Stimulated activated CD8-positive, alpha-beta memory T cell treated with anti-CD3 and anti-CD28 coated beads, Interleukin-7, amount 100 ng/mL, for 4 hours (primary cell): ENCODE data around the gene AP1B1.
"Not testable (repeated sequence)": the region's sequence is repeated elsewhere in the genome, so short reads cannot be mapped to it uniquely, and the experiment has no call there.

Experiments used
- DNase-seq, 2 donors: peaks; one replicate each; pipeline ENCODE4 v3.0.0-alpha.2; 2020; ENCODE audit warnings: low read depth in 2 of 2

Gene AP1B1

GRCh38 chr22:29348956-29349355 lies 39.4 kb downstream of the AP1B1 start:
- DNase-seq, result no peak

GRCh38 chr22:29348041-29348440 lies 40.3 kb downstream of the AP1B1 start:
- no peak for DNase-seq

- DNase-seq, result no peak
Observed at GRCh38 chr22:29346659-29347058, 41.7 kb downstream of the AP1B1 start.

- DNase-seq, result no peak
Observed at GRCh38 chr22:29345932-29346331, 42.4 kb downstream of the AP1B1 start.

GRCh38 chr22:29344889-29345288 lies 43.5 kb downstream of the AP1B1 start:
- DNase-seq, result not testable (repeated sequence)

- no peak for DNase-seq
Observed at GRCh38 chr22:29344137-29344536, 44.2 kb downstream of the AP1B1 start.

GRCh38 chr22:29343313-29343805 lies 45.0 kb downstream of the AP1B1 start:
- DNase-seq, result no peak

GRCh38 chr22:29342577-29343312 lies 45.6 kb downstream of the AP1B1 start:
- no peak for DNase-seq

- no peak for DNase-seq
Observed at GRCh38 chr22:29342177-29342576, 46.2 kb downstream of the AP1B1 start.

GRCh38 chr22:29341849-29342127 lies 46.6 kb downstream of the AP1B1 start:
- DNase-seq, result no peak

GRCh38 chr22:29341056-29341848 lies 47.1 kb downstream of the AP1B1 start:
- DNase-seq, result no peak

- no peak for DNase-seq
Observed at GRCh38 chr22:29340566-29340965, 47.8 kb downstream of the AP1B1 start.

GRCh38 chr22:29339381-29340235 lies 48.8 kb downstream of the AP1B1 start:
- DNase-seq, result no peak

GRCh38 chr22:29338398-29338797 lies 50.0 kb downstream of the AP1B1 start:
- no peak for DNase-seq

GRCh38 chr22:29337631-29338284 lies 50.6 kb downstream of the AP1B1 start:
- DNase-seq, result no peak

- DNase-seq, result no peak
Observed at GRCh38 chr22:29336751-29337490, 51.4 kb downstream of the AP1B1 start.

- no peak for DNase-seq
Observed at GRCh38 chr22:29335656-29336055, 52.7 kb downstream of the AP1B1 start.

GRCh38 chr22:29334696-29335344 lies 53.5 kb downstream of the AP1B1 start:
- DNase-seq, result no peak

- DNase-seq, result no peak
Observed at GRCh38 chr22:29334148-29334547, 54.2 kb downstream of the AP1B1 start.

GRCh38 chr22:29332886-29333496 lies 55.4 kb downstream of the AP1B1 start:
- no peak for DNase-seq
